Colonic mucosa (tissue), 4 donors: ENCODE data around the gene NKX3-2. TPM values are rescaled to one million over a fixed set of nuclear protein-coding genes. Genes with fewer than 3 reads are reported as not detected.

ENCODE experiments used
- DNase-seq: peaks from one replicate; pipeline ENCODE4 v3.0.0-alpha.2; 2020
- H3K27ac ChIP-seq: fragments of 200-600 bp; one replicate; pipeline ENCODE4 v1.8.0; 2021
- H3K27me3 ChIP-seq: fragments of 200-600 bp; one replicate; pipeline ENCODE4 v1.8.0; 2021
- H3K36me3 ChIP-seq: fragments of 200-600 bp; one replicate; pipeline ENCODE4 v1.8.0; 2021
- H3K4me1 ChIP-seq: fragments of 200-600 bp; one replicate; pipeline ENCODE4 v1.8.0; 2021; ENCODE audit warnings: mild to moderate bottlenecking
- H3K4me3 ChIP-seq: fragments of 200-600 bp; one replicate; pipeline ENCODE4 v1.8.0; 2021
- H3K9ac ChIP-seq, 2 donors: one replicate each; pipeline ENCODE4 v1.7.0; 2013; ENCODE audit warnings: control low read depth in 2 of 2, low read depth in 2 of 2, low read length in 2 of 2
- H3K9me3 ChIP-seq: fragments of 200-600 bp; one replicate; pipeline ENCODE4 v1.8.0; 2021
- CTCF ChIP-seq: fragments of 200-600 bp; IDR thresholded peaks from one replicate; pipeline ENCODE4 v1.8.0; 2022; ENCODE audit warnings: antibody characterized with exemption, mild to moderate bottlenecking
- intact Hi-C: fragments of 100-400 bp; cut with DNase I; formaldehyde crosslinking; loops from one replicate; pipeline ENCODE4 v1.14.1; 2022
- total RNA-seq, 2 donors: library from RNA; stranded (reverse); fragmentation: NEBNext Ultra II Directional in 1 of 2; extraction: Animal tissue kit (Norgen Biotek cat#: 25700) in 1 of 2; gene quantifications; one replicate each; pipeline ENCODE4 v1.2.1, GENCODE V29; 2021
- donor health status: healthy.
- donor health status: DM: no; HTN: no; CAD: no.
- donor health status: DM: no; HTN: no; CAD: no.

The NKX3-2 gene
- total RNA-seq, 2 donors from 2014 or later = 0.35 to 1.4 TPM

DNA sequence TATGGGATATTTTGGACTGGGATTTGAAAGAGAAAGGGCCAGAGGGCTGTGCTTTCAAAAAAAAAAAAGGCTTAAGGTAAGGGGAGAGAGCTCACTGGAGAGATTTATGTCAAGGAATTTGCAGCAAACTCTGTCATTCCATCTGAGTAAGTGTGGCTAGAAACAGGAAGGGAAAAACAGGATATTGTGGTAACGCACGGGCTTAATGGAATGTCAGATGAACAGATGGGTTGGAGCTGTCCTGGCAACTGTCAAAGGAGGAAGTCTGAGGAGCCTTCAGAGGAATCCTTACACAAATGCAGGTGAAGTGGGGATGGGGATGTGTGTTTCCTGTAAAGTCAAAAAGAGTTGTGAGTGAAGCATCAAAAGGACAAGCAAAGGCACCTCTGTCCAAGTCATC lies 15.1 kb upstream of the NKX3-2 start:
- Histone ChIP-seq H3K36me3 (no peaks in the 10 kb centered on the region), H3K27me3 (no peaks in the 10 kb centered on the region), H3K27ac (no peak overlapping the region), H3K4me3 (no peak overlapping the region), H3K9ac (no peak overlapping the region), H3K9me3 (no peaks in the 10 kb centered on the region), H3K4me1 (no peaks in the 10 kb centered on the region)
- DNase-seq = no peak
- no peak for TF ChIP-seq CTCF
- intact Hi-C loops = no loop called here

GRCh38 chr4:13558881-13559280 lies 14.6 kb upstream of the NKX3-2 start:
- intact Hi-C loops = no loop called here
- no peak for TF ChIP-seq CTCF
- no peaks in the 10 kb centered on the region for H3K9me3 ChIP-seq

GRCh38 chr4:13555325-13555724 lies 11.0 kb upstream of the NKX3-2 start:
- Histone ChIP-seq H3K27ac (no peak overlapping the region), H3K36me3 (no peaks in the 10 kb centered on the region), H3K4me1 (no peaks in the 10 kb centered on the region), H3K4me3 (no peak overlapping the region), H3K9me3 (no peaks in the 10 kb centered on the region), H3K27me3 (no peaks in the 10 kb centered on the region), H3K9ac (no peak overlapping the region)
- intact Hi-C loops = no loop called here
- TF ChIP-seq CTCF = no peak
- DNase-seq = no peak

More at GRCh38 chr4:13558881-13559280, 14.6 kb upstream of the NKX3-2 start:
- no peak overlapping the region for H3K4me3 ChIP-seq
- no peak overlapping the region for H3K27ac ChIP-seq
- no peak for DNase-seq
- no peaks in the 10 kb centered on the region for H3K4me1 ChIP-seq
- H3K9ac ChIP-seq = no peak overlapping the region
- no peaks in the 10 kb centered on the region for H3K27me3 ChIP-seq
- H3K36me3 ChIP-seq = no peaks in the 10 kb centered on the region

GRCh38 chr4:13553081-13553480 lies 8.8 kb upstream of the NKX3-2 start:
- Histone ChIP-seq H3K9me3 (no peaks in the 10 kb centered on the region), H3K4me1 (peaks cover 3% of the 10 kb centered on the region), H3K4me3 (no peak overlapping the region), H3K9ac (no peak overlapping the region), H3K27ac (no peak overlapping the region), H3K36me3 (no peaks in the 10 kb centered on the region), H3K27me3 (peaks cover 8% of the 10 kb centered on the region)
- TF ChIP-seq CTCF = no peak
- intact Hi-C loops = no loop called here
- DNase-seq = no peak

DNA sequence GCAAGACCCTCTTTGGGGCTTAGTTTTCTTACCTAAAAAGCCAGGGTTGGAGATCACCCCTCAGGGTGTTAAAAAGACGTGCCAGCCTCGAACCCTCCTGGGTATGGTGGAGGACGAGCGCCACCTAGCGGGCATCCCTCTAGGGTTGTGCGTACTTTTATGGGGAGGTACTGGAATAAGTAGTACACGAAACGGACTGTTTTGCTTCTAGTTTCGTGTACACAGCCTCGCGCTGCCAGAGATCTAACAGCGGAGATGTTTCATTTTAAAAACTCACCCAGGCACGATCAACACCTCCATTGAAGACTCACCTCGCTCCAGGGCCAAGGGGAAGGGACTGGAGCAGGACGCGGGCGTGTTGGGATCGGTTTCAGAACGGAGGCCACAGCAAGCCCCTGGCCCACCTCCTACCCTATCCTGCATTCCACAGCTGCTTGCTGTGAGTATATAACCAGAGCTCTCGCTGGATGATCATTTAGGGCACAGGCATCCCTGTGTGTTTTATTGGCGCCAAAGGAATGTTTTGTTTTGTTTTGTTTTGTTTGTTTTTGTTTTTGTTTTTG lies 4.8 kb upstream of the NKX3-2 start:
- H3K9ac ChIP-seq = no peak overlapping the region
- peaks cover 46% of the 10 kb centered on the region for H3K27me3 ChIP-seq
- H3K4me1 ChIP-seq = peaks cover 3% of the 10 kb centered on the region
- H3K4me3 ChIP-seq = peak overlapping the region; percentile 40
- no peaks in the 10 kb centered on the region for H3K9me3 ChIP-seq
- H3K27ac ChIP-seq = no peak overlapping the region
- peak; percentile 84 for TF ChIP-seq CTCF
- intact Hi-C loops = loop anchor here (1.0 to 5.0 kb wide), 3 partner anchors 62 to 817 kb away; no protein-coding TSS in a partner anchor
- peak; percentile 90 for DNase-seq
- H3K36me3 ChIP-seq = no peaks in the 10 kb centered on the region
